Vagina (tissue), 2 donors: ENCODE data around the gene ADCY3. TPM values are rescaled to one million over a fixed set of nuclear protein-coding genes. Genes with fewer than 3 reads are reported as not detected.

Experiments
- DNase-seq, 2 donors: peaks; one replicate each; pipeline ENCODE4 v3.0.0-alpha.2; 2017; ENCODE audit errors: extremely low spot score in 2 of 2
- H3K27ac ChIP-seq: fragments of 200-600 bp; sonication (generic); one replicate; pipeline ENCODE4 v1.5.1; 2019
- H3K27me3 ChIP-seq: fragments of 200-600 bp; sonication (generic); one replicate; pipeline ENCODE4 v1.5.1; 2019
- H3K36me3 ChIP-seq, 2 donors: fragments of 200-600 bp; sonication (generic); one replicate each; pipeline ENCODE4 v1.5.1; 2017 to 2019
- H3K4me1 ChIP-seq: fragments of 200-600 bp; sonication (generic); one replicate; pipeline ENCODE4 v1.5.1; 2019
- H3K4me3 ChIP-seq, 2 donors: fragments of 200-600 bp; sonication (generic); 1 replicate in 1 of 2; 2 replicates in 1 of 2; pipeline ENCODE4 v1.5.1; 2016 to 2019
- H3K9me3 ChIP-seq: fragments of 200-600 bp; sonication (generic); one replicate; pipeline ENCODE4 v1.5.1; 2019
- CTCF ChIP-seq, 3 experiments: fragments of 450-650 bp in 2 of 3; fragments of 200-600 bp in 1 of 3; sonication (generic) in 1 of 3; IDR thresholded peaks; one replicate each; pipeline ENCODE4 v1.5.1; 2017 to 2019; ENCODE audit warnings: antibody characterized with exemption in 3 of 3, mild to moderate bottlenecking in 2 of 3, moderate library complexity in 2 of 3
- POLR2A ChIP-seq, 2 donors: fragments of 450-650 bp; IDR thresholded peaks; one replicate each; pipeline ENCODE4 v1.6.1; 2017; ENCODE audit warnings: antibody characterized with exemption in 2 of 2, mild to moderate bottlenecking in 2 of 2, moderate library complexity in 2 of 2
- POLR2AphosphoS5 ChIP-seq, 2 donors: sonication (generic); formaldehyde crosslinking; IDR thresholded peaks; one replicate each; pipeline ENCODE4 v1.9.0; 2017; ENCODE audit warnings: antibody characterized with exemption in 2 of 2, mild to moderate bottlenecking in 2 of 2, low read depth in 1 of 2; ENCODE audit not compliant: insufficient read depth in 1 of 2
- intact Hi-C: fragments of 100-400 bp; cut with DNase I; formaldehyde crosslinking; loops from one replicate; pipeline ENCODE4 v1.15.1; 2023
- total RNA-seq: library from RNA; depleted of rRNA; stranded (reverse); fragments of >200 nt; gene quantifications from one replicate; pipeline ENCODE4 v1.2.3, GENCODE V29; 2016

The ADCY3 gene
- total RNA-seq, 1 donor from 2014 or later: 90.6 TPM

GRCh38 chr2:24914713-24915112 lies 5.3 kb downstream of the ADCY3 start:
- H3K4me1 ChIP-seq: peaks cover 67% of the 10 kb centered on the region
- intact Hi-C loops: no loop called here

GRCh38 chr2:24913911-24914310 lies 6.1 kb downstream of the ADCY3 start:
- Histone ChIP-seq H3K4me3 (no peak overlapping the region), H3K27me3 (no peaks in the 10 kb centered on the region), H3K27ac (peak overlapping the region; percentile 10), H3K36me3 (no peaks in the 10 kb centered on the region), H3K9me3 (no peaks in the 10 kb centered on the region), H3K4me1 (peaks cover 62% of the 10 kb centered on the region)
- TF ChIP-seq CTCF (IDR thresholded peaks at IDR 0.05) (no peak), POLR2A (IDR thresholded peaks at IDR 0.05) (no peak), POLR2AphosphoS5 (IDR thresholded peaks at IDR 0.05; ENCODE audit: insufficient read depth in 1 of 2, low read depth in 1 of 2) (no peak)
- no peak for DNase-seq
- intact Hi-C loops: no loop called here

More at GRCh38 chr2:24914713-24915112, 5.3 kb downstream of the ADCY3 start:
- DNase-seq: no peak
- no peak overlapping the region for H3K27ac ChIP-seq
- TF ChIP-seq POLR2AphosphoS5 (IDR thresholded peaks at IDR 0.05; ENCODE audit: insufficient read depth in 1 of 2, low read depth in 1 of 2) (no peak), CTCF (IDR thresholded peaks at IDR 0.05) (no peak), POLR2A (IDR thresholded peaks at IDR 0.05) (no peak)
- no peaks in the 10 kb centered on the region for H3K36me3 ChIP-seq
- no peaks in the 10 kb centered on the region for H3K9me3 ChIP-seq
- no peaks in the 10 kb centered on the region for H3K27me3 ChIP-seq
- H3K4me3 ChIP-seq: no peak overlapping the region

GRCh38 chr2:24912986-24913385 lies 7.1 kb downstream of the ADCY3 start:
- DNase-seq: no peak
- Histone ChIP-seq H3K27me3 (no peaks in the 10 kb centered on the region), H3K36me3 (no peaks in the 10 kb centered on the region), H3K27ac (no peak overlapping the region), H3K4me3 (no peak overlapping the region), H3K4me1 (peaks cover 53% of the 10 kb centered on the region), H3K9me3 (no peaks in the 10 kb centered on the region)
- intact Hi-C loops: no loop called here
- TF ChIP-seq CTCF (IDR thresholded peaks at IDR 0.05) (no peak), POLR2A (IDR thresholded peaks at IDR 0.05) (no peak), POLR2AphosphoS5 (IDR thresholded peaks at IDR 0.05; ENCODE audit: insufficient read depth in 1 of 2, low read depth in 1 of 2) (no peak)

- intact Hi-C loops: no loop called here
- DNase-seq: no peak
- H3K9me3 ChIP-seq: no peaks in the 10 kb centered on the region
- no peak for TF ChIP-seq CTCF (IDR thresholded peaks at IDR 0.05)
- TF ChIP-seq POLR2A (IDR thresholded peaks at IDR 0.05): no peak
- TF ChIP-seq POLR2AphosphoS5 (IDR thresholded peaks at IDR 0.05; ENCODE audit: insufficient read depth in 1 of 2, low read depth in 1 of 2): no peak
- H3K4me3 ChIP-seq: no peak overlapping the region
- H3K36me3 ChIP-seq: no peaks in the 10 kb centered on the region
- H3K27me3 ChIP-seq: no peaks in the 10 kb centered on the region
- H3K27ac ChIP-seq: no peak overlapping the region
- H3K4me1 ChIP-seq: peaks cover 48% of the 10 kb centered on the region
Observed at GRCh38 chr2:24912523-24912922, 7.5 kb downstream of the ADCY3 start.

GRCh38 chr2:24910245-24910644 lies 9.8 kb downstream of the ADCY3 start:
- H3K9me3 ChIP-seq: no peaks in the 10 kb centered on the region
- H3K27me3 ChIP-seq: no peaks in the 10 kb centered on the region
- DNase-seq: no peak
- no peak overlapping the region for H3K27ac ChIP-seq
- intact Hi-C loops: no loop called here
- TF ChIP-seq CTCF (IDR thresholded peaks at IDR 0.05) (no peak), POLR2AphosphoS5 (IDR thresholded peaks at IDR 0.05; ENCODE audit: insufficient read depth in 1 of 2, low read depth in 1 of 2) (no peak)
- peaks cover 26% of the 10 kb centered on the region for H3K4me1 ChIP-seq
- H3K36me3 ChIP-seq: no peaks in the 10 kb centered on the region
- no peak overlapping the region for H3K4me3 ChIP-seq
